ENCODE measurements around the gene CACFD1.

The CACFD1 gene

GRCh38 chr9:133459476-133460404, at the start of gene CACFD1:
TSS of gene CACFD1 (plus strand) at chr9:133459978. CDS start at chr9:133460067, 89 bp downstream.
- H3K27ac ChIP-seq, result peak within 1 kb of the TSS; percentile 81
- TF ChIP-seq CTCF (IDR thresholded peaks at IDR 0.05), result no peak
- TF ChIP-seq ZFX (IDR thresholded peaks at IDR 0.05; ENCODE audit: borderline replicate concordance), result no peak

GRCh38 chr9:133415170-133415569, 44.6 kb upstream of the CACFD1 start:
- TF ChIP-seq ZFX (IDR thresholded peaks at IDR 0.05; ENCODE audit: borderline replicate concordance), result no peak
- no peak for TF ChIP-seq CTCF (IDR thresholded peaks at IDR 0.05)
- H3K27ac ChIP-seq, result no peak overlapping the region

GRCh38 chr9:133417541-133418461, 42.0 kb upstream of the CACFD1 start, which contains the start of gene REXO4:
TSS of gene REXO4 (minus strand) at chr9:133418010. CDS start at chr9:133417844, 166 bp downstream.
- TF ChIP-seq ZFX (IDR thresholded peaks at IDR 0.05; ENCODE audit: borderline replicate concordance) (no peak), CTCF (IDR thresholded peaks at IDR 0.05) (no peak)

GRCh38 chr9:133419005-133419404, 40.8 kb upstream of the CACFD1 start:
- TF ChIP-seq ZFX (IDR thresholded peaks at IDR 0.05; ENCODE audit: borderline replicate concordance), result no peak
- TF ChIP-seq CTCF (IDR thresholded peaks at IDR 0.05), result no peak
- peak overlapping the region; percentile 83 for H3K27ac ChIP-seq

More at GRCh38 chr9:133417541-133418461, 42.0 kb upstream of the CACFD1 start, which contains the start of gene REXO4:
- peak within 1 kb of the TSS; percentile 83 for H3K27ac ChIP-seq

- H3K27ac ChIP-seq, result no peak overlapping the region
- TF ChIP-seq CTCF (IDR thresholded peaks at IDR 0.05), result no peak
- TF ChIP-seq ZFX (IDR thresholded peaks at IDR 0.05; ENCODE audit: borderline replicate concordance), result no peak
Measured at GRCh38 chr9:133420392-133420827, 39.4 kb upstream of the CACFD1 start.

GRCh38 chr9:133421615-133422542, 37.9 kb upstream of the CACFD1 start, which contains the start of gene ADAMTS13:
TSS of gene ADAMTS13 (plus strand) at chr9:133422367. CDS start at chr9:133422444, 77 bp downstream.
- H3K27ac ChIP-seq, result no peak within 1 kb of the TSS

More at GRCh38 chr9:133421615-133422542, 37.9 kb upstream of the CACFD1 start, which contains the start of gene ADAMTS13:
- TF ChIP-seq CTCF (IDR thresholded peaks at IDR 0.05) (no peak), ZFX (IDR thresholded peaks at IDR 0.05; ENCODE audit: borderline replicate concordance) (no peak)
